DND-41 (cell line): ENCODE measurements around the gene COL25A1.

Source experiments
- ATAC-seq: fragments of 200-7000 bp; cut with Tn5 transposase; 3 replicates; pipeline ENCODE4 v1.9.1; 2021; ENCODE audit warnings: low read depth; ENCODE audit not compliant: insufficient read depth
- DNase-seq: peaks from one replicate; pipeline ENCODE4 v3.0.0-alpha.2; 2020
- H2AFZ ChIP-seq: 2 replicates; pipeline ENCODE4 v1.6.0; 2012; ENCODE audit warnings: low read depth, low read length
- H3K27ac ChIP-seq: 2 replicates; pipeline ENCODE4 v1.5.1; 2012; ENCODE audit warnings: low read length, inconsistent platforms
- H3K27me3 ChIP-seq: fragments of 200-600 bp; sonication (generic); 2 replicates; pipeline ENCODE4 v1.6.0; 2012; ENCODE audit warnings: low read length, mild to moderate bottlenecking, inconsistent platforms; ENCODE audit not compliant: insufficient read depth, poor library complexity
- H3K36me3 ChIP-seq: 2 replicates; pipeline ENCODE4 v1.5.1; 2012; ENCODE audit warnings: low read length, inconsistent platforms; ENCODE audit not compliant: insufficient read depth
- H3K4me1 ChIP-seq: 2 replicates; pipeline ENCODE4 v1.5.1; 2012; ENCODE audit warnings: mild to moderate bottlenecking, low read length; ENCODE audit not compliant: insufficient read depth
- H3K4me2 ChIP-seq: 2 replicates; pipeline ENCODE4 v1.6.0; 2012; ENCODE audit warnings: mild to moderate bottlenecking, moderate library complexity, low read length, inconsistent platforms; ENCODE audit not compliant: insufficient read depth
- H3K4me3 ChIP-seq, 2 experiments: fragments of 200-600 bp in 1 of 2; shearing (Covaris generic) in 1 of 2; 2 replicates each; pipeline ENCODE4 v1.5.1; 2012 to 2016; ENCODE audit warnings: inconsistent platforms in 2 of 2, low read length in 2 of 2, mild to moderate bottlenecking in 2 of 2, low read depth in 1 of 2, moderate library complexity in 1 of 2
- H3K79me2 ChIP-seq: 2 replicates; pipeline ENCODE4 v1.6.0; 2012; ENCODE audit warnings: low read length, inconsistent platforms; ENCODE audit not compliant: insufficient read depth
- H3K9ac ChIP-seq: 2 replicates; pipeline ENCODE4 v1.6.0; 2012; ENCODE audit warnings: low read depth, mild to moderate bottlenecking, inconsistent platforms, low read length, moderate library complexity
- H3K9me3 ChIP-seq: 2 replicates; pipeline ENCODE4 v1.5.1; 2012; ENCODE audit warnings: low read length, moderate library complexity, mild to moderate bottlenecking, inconsistent platforms; ENCODE audit not compliant: insufficient read depth, severe bottlenecking
- H4K20me1 ChIP-seq: 2 replicates; pipeline ENCODE4 v1.6.0; 2012; ENCODE audit warnings: low read length; ENCODE audit not compliant: insufficient read depth
- CTCF ChIP-seq: IDR thresholded peaks from 2 replicates; pipeline ENCODE4 v1.5.1; 2012; ENCODE audit warnings: borderline replicate concordance, low read length, moderate library complexity, mild to moderate bottlenecking; ENCODE audit not compliant: poor library complexity, severe bottlenecking; ENCODE audit errors: extremely low read depth
- EZH2 ChIP-seq: IDR thresholded peaks from 3 replicates; pipeline ENCODE4 v1.6.1; 2012; ENCODE audit warnings: borderline replicate concordance, low read depth, mild to moderate bottlenecking, moderate library complexity, low read length, inconsistent platforms; ENCODE audit not compliant: severe bottlenecking

COL25A1 gene

GRCh38 chr4:108920395-108921087 is 381.9 kb downstream of the COL25A1 start:
- Histone ChIP-seq H3K9ac (no peak overlapping the region), H4K20me1 (no peaks in the 10 kb centered on the region), H3K4me2 (no peak overlapping the region), H3K36me3 (no peaks in the 10 kb centered on the region), H3K4me1 (no peaks in the 10 kb centered on the region), H3K27me3 (no peaks in the 10 kb centered on the region), H2AFZ (no peak overlapping the region), H3K79me2 (no peaks in the 10 kb centered on the region), H3K9me3 (no peaks in the 10 kb centered on the region), H3K4me3 (no peak overlapping the region), H3K27ac (no peak overlapping the region)
- ATAC-seq (no peak), DNase-seq (no peak)
- TF ChIP-seq EZH2 (no peak), CTCF (no peak)

- Histone ChIP-seq H3K27ac (no peak overlapping the region), H3K27me3 (no peaks in the 10 kb centered on the region), H3K4me1 (no peaks in the 10 kb centered on the region), H4K20me1 (no peaks in the 10 kb centered on the region), H2AFZ (no peak overlapping the region), H3K4me3 (no peak overlapping the region), H3K36me3 (no peaks in the 10 kb centered on the region), H3K79me2 (no peaks in the 10 kb centered on the region), H3K4me2 (no peak overlapping the region), H3K9me3 (no peaks in the 10 kb centered on the region), H3K9ac (no peak overlapping the region)
- no peak for TF ChIP-seq EZH2
- TF ChIP-seq CTCF = no peak
- DNase-seq = no peak
- no peak for ATAC-seq
Measured at GRCh38 chr4:108919226-108919893, 383.1 kb downstream of the COL25A1 start.

GRCh38 chr4:108917255-108917654 is 385.2 kb downstream of the COL25A1 start:
- Histone ChIP-seq H3K27ac (no peak overlapping the region), H3K4me2 (no peak overlapping the region), H3K9ac (no peak overlapping the region), H3K9me3 (no peaks in the 10 kb centered on the region), H3K36me3 (no peaks in the 10 kb centered on the region), H3K27me3 (no peaks in the 10 kb centered on the region), H3K4me1 (no peaks in the 10 kb centered on the region), H3K79me2 (no peaks in the 10 kb centered on the region), H3K4me3 (no peak overlapping the region), H4K20me1 (no peaks in the 10 kb centered on the region), H2AFZ (no peak overlapping the region)
- TF ChIP-seq EZH2 = no peak
- no peak for TF ChIP-seq CTCF
- ATAC-seq (no peak), DNase-seq (no peak)
